Measurements from ENCODE around the gene VIPAS39. TPM values are rescaled to one million over a fixed set of nuclear protein-coding genes. Genes with fewer than 3 reads are reported as not detected.

VIPAS39 gene
- total and polyA plus RNA-seq, 9 of the 15 experiments (the other 6 are each of a cell fraction or from before 2014, with no cell fraction given) = 5.7 to 25.6 (median 9.9) TPM

DNA sequence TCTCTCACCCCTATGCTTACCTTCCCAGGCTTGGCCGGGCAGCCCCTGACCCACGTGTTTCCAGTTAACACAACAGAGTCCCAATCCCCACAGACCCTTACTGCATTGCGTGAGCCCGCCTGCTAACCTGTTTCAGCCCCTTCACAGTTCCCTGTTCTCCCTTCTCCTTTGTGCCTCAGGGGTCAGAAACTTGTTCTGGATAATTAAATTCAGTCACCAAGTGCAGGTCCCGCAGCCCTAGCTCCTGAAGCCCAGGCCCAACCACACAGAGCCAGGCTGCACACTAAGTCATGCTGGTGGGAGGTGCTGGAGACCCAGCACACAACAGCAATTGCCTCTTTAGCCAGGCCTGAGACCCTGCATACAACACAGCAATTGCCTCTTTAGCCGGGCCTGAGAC is 31.6 kb upstream of the VIPAS39 start (continued):
- TF ChIP-seq, protein P1, sequence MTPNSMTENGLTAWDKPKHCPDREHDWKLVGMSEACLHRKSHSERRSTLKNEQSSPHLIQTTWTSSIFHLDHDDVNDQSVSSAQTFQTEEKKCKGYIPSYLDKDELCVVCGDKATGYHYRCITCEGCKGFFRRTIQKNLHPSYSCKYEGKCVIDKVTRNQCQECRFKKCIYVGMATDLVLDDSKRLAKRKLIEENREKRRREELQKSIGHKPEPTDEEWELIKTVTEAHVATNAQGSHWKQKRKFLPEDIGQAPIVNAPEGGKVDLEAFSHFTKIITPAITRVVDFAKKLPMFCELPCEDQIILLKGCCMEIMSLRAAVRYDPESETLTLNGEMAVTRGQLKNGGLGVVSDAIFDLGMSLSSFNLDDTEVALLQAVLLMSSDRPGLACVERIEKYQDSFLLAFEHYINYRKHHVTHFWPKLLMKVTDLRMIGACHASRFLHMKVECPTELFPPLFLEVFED (CRISPR knock-in tag; conservative IDR thresholded peaks at IDR 0.05) = no peak
- TF ChIP-seq, protein P2, sequence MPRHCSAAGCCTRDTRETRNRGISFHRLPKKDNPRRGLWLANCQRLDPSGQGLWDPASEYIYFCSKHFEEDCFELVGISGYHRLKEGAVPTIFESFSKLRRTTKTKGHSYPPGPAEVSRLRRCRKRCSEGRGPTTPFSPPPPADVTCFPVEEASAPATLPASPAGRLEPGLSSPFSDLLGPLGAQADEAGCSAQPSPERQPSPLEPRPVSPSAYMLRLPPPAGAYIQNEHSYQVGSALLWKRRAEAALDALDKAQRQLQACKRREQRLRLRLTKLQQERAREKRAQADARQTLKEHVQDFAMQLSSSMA (CRISPR knock-in tag; IDR thresholded peaks at IDR 0.05) = no peak
- TF ChIP-seq CCNT2 (IDR thresholded peaks at IDR 0.05; ENCODE audit: borderline replicate concordance, extremely low read depth, insufficient read length, low read depth, low read length) (no peak), MLLT1 (IDR thresholded peaks at IDR 0.05) (no peak), ZNF444 (CRISPR knock-in tag; IDR thresholded peaks at IDR 0.05) (no peak), YY1 (IDR thresholded peaks at IDR 0.05; ENCODE audit: borderline replicate concordance in 1 of 3, control insufficient read depth in 1 of 3, extremely low read depth in 1 of 3, insufficient read depth in 3 of 3, insufficient read length in 1 of 3, insufficient replicate concordance in 2 of 3, low read depth in 1 of 3, low read length in 2 of 3) (no peak), ZNF717 (CRISPR knock-in tag; IDR thresholded peaks at IDR 0.05) (no peak)
- TF ChIP-seq, protein P3, sequence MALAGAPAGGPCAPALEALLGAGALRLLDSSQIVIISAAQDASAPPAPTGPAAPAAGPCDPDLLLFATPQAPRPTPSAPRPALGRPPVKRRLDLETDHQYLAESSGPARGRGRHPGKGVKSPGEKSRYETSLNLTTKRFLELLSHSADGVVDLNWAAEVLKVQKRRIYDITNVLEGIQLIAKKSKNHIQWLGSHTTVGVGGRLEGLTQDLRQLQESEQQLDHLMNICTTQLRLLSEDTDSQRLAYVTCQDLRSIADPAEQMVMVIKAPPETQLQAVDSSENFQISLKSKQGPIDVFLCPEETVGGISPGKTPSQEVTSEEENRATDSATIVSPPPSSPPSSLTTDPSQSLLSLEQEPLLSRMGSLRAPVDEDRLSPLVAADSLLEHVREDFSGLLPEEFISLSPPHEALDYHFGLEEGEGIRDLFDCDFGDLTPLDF (CRISPR knock-in tag; IDR thresholded peaks at IDR 0.05) = no peak
- TF ChIP-seq, protein P4, sequence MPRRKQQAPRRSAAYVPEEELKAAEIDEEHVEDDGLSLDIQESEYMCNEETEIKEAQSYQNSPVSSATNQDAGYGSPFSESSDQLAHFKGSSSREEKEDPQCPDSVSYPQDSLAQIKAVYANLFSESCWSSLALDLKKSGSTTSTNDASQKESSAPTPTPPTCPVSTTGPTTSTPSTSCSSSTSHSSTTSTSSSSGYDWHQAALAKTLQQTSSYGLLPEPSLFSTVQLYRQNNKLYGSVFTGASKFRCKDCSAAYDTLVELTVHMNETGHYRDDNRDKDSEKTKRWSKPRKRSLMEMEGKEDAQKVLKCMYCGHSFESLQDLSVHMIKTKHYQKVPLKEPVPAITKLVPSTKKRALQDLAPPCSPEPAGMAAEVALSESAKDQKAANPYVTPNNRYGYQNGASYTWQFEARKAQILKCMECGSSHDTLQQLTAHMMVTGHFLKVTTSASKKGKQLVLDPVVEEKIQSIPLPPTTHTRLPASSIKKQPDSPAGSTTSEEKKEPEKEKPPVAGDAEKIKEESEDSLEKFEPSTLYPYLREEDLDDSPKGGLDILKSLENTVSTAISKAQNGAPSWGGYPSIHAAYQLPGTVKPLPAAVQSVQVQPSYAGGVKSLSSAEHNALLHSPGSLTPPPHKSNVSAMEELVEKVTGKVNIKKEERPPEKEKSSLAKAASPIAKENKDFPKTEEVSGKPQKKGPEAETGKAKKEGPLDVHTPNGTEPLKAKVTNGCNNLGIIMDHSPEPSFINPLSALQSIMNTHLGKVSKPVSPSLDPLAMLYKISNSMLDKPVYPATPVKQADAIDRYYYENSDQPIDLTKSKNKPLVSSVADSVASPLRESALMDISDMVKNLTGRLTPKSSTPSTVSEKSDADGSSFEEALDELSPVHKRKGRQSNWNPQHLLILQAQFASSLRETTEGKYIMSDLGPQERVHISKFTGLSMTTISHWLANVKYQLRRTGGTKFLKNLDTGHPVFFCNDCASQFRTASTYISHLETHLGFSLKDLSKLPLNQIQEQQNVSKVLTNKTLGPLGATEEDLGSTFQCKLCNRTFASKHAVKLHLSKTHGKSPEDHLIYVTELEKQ (CRISPR knock-in tag; IDR thresholded peaks at IDR 0.05) = no peak
